Measurements from ENCODE around the gene BANP. TPM values are rescaled to one million over a fixed set of nuclear protein-coding genes. Genes with fewer than 3 reads are reported as not detected.

Gene BANP
- total RNA-seq, 1 donor from 2014 or later = 25.5 TPM

GRCh38 chr16:87954826-87955225 lies 3.6 kb downstream of the BANP start:
- Mint-ChIP-seq H3K4me3 (ENCODE audit: unreplicated experiment) (no peak overlapping the region), H3K27me3 (ENCODE audit: unreplicated experiment) (peaks cover 5% of the 10 kb centered on the region), H3K4me1 (ENCODE audit: low read depth, unreplicated experiment) (peaks cover 33% of the 10 kb centered on the region), H3K9me3 (ENCODE audit: unreplicated experiment) (peaks cover 12% of the 10 kb centered on the region), H3K36me3 (ENCODE audit: unreplicated experiment) (no peaks in the 10 kb centered on the region), H3K27ac (ENCODE audit: unreplicated experiment) (no peak overlapping the region)
- no peak for TF ChIP-seq CTCF (IDR thresholded peaks at IDR 0.05; ENCODE audit: partially characterized antibody, unreplicated experiment)
- DNase-seq = no peak

DNA sequence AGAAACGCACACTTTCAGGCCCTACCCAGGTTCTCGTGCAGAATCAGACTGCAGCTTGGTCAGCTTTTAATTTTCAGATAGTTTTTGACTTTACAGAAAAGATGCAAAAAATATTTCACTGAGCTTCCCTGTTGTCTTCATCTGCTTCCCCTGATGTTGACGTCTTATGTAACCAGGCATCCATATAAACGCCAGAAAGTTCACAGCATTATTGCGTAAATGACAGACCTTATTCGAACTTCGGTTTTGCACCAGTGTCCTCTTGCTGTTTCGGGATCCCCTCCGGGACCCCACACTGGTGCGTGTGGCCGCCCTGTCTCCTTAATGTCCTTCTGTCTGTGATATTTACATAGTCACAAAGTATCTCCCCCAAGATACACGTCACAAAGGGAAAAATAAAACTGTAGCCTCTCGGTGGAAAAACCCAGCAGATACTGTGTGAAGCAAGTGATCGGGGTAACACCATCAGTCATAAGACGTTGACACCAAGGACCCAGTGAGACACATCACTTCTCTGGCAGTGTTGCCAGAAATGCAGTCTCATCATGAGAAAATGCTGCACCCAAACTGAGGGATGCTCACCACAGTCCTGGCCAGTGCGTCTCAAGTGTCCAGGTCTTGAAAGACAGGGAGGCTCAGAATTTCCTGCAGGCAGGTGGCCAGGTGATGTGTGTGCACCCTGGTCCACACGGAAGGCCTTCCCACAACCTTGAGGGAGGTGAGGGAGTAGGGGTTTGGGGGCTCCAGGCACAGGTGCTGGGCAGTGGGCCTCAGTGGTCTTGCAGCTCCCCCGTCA lies 4.3 kb downstream of the BANP start:
- Mint-ChIP-seq H3K27me3 (ENCODE audit: unreplicated experiment) (peaks cover 9% of the 10 kb centered on the region), H3K4me3 (ENCODE audit: unreplicated experiment) (no peak overlapping the region), H3K4me1 (ENCODE audit: low read depth, unreplicated experiment) (peaks cover 38% of the 10 kb centered on the region), H3K36me3 (ENCODE audit: unreplicated experiment) (no peaks in the 10 kb centered on the region), H3K9me3 (ENCODE audit: unreplicated experiment) (peaks cover 16% of the 10 kb centered on the region), H3K27ac (ENCODE audit: unreplicated experiment) (peak overlapping the region; percentile 43)
- DNase-seq = no peak
- no peak for TF ChIP-seq CTCF (IDR thresholded peaks at IDR 0.05; ENCODE audit: partially characterized antibody, unreplicated experiment)

- peaks cover 11% of the 10 kb centered on the region for H3K9me3 Mint-ChIP-seq (ENCODE audit: unreplicated experiment)
- no peak for DNase-seq
- peaks cover 40% of the 10 kb centered on the region for H3K4me1 Mint-ChIP-seq (ENCODE audit: low read depth, unreplicated experiment)
- H3K4me3 Mint-ChIP-seq (ENCODE audit: unreplicated experiment) = peak overlapping the region; percentile 49
- no peaks in the 10 kb centered on the region for H3K36me3 Mint-ChIP-seq (ENCODE audit: unreplicated experiment)
- H3K27ac Mint-ChIP-seq (ENCODE audit: unreplicated experiment) = peak overlapping the region; percentile 87
- H3K27me3 Mint-ChIP-seq (ENCODE audit: unreplicated experiment) = peaks cover 8% of the 10 kb centered on the region
- no peak for TF ChIP-seq CTCF (IDR thresholded peaks at IDR 0.05; ENCODE audit: partially characterized antibody, unreplicated experiment)
Measured at GRCh38 chr16:87956098-87956364, 4.8 kb downstream of the BANP start.

DNA sequence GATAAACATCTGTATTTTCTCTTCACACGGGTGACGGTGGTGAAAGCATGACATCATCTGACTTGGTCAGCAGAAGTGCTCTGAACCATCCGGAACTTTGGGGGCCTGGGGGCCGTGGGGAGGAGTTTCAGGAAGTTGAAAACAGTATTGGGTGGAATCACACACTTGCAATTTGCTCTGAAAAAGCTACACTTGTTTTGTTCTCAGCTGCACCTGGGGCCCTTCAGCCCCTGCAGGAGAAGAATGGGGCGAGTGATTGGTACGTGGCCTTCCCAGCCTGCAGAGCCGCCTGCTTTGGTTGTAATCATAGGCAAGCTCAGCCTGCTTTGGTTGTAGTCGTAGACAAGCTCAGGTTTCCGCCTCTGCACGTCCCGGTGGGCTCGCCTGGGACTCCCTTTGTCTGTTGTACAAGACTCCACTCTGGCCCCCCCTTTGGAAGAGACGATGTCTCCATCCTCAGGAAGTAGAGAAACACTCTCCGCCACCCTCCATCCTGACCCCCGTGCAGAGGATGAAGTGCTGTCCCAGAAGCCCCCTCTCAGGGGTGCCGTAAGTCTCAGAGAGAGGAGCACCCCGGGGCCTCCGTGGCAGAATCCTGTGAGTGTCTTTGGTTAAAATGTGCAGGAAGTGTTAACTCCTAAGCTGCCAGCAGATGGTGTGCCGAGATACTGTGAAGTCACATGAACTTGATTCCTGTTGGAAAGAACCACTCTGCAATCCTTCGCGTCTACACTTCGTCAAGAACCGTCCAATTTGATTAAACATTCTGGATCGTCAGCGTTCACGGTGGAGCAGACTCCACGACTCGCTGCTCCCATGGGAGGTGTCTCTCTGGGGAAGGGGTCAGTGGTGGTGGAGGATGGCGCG lies 5.4 kb downstream of the BANP start:
- Mint-ChIP-seq H3K27me3 (ENCODE audit: unreplicated experiment) (peaks cover 7% of the 10 kb centered on the region), H3K4me3 (ENCODE audit: unreplicated experiment) (peak overlapping the region; percentile 61), H3K4me1 (ENCODE audit: low read depth, unreplicated experiment) (peaks cover 40% of the 10 kb centered on the region), H3K27ac (ENCODE audit: unreplicated experiment) (peak overlapping the region; percentile 87), H3K36me3 (ENCODE audit: unreplicated experiment) (no peaks in the 10 kb centered on the region), H3K9me3 (ENCODE audit: unreplicated experiment) (peaks cover 11% of the 10 kb centered on the region)
- peak; percentile 49 for TF ChIP-seq CTCF (IDR thresholded peaks at IDR 0.05; ENCODE audit: partially characterized antibody, unreplicated experiment)
- peak; percentile 55 for DNase-seq
